22Rv1 (cell line): ENCODE results near the gene FHIT.

Experiments used
- CTCF ChIP-seq: fragments of 450-650 bp; IDR thresholded peaks from 2 replicates; pipeline ENCODE4 v1.5.1; 2017; ENCODE audit warnings: mild to moderate bottlenecking
- ZFX ChIP-seq: fragments of 450-650 bp; IDR thresholded peaks from 2 replicates; pipeline ENCODE4 v1.6.1; 2017; ENCODE audit warnings: antibody characterized with exemption, borderline replicate concordance

DNA sequence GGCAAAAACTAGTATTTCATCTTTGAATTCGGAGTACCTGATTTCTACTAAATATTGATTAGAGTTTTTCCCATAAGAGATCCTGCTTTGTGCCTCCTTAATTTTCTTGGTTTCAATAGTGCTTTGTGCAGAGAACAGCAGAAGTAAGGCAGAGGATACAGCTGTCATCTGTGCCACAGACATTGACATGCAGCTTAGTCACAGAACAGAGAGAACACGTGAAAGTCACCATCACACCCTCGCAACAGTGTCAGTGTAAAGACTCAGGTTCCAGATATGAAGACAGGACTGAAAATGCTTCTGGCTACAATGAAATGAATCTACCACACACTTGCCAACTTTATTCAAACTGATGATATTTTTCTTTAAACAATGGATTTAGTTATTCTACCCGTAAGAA, 1258.7 kb downstream of the FHIT start:
- TF ChIP-seq CTCF (no peak), ZFX (no peak)
